ENCODE measurements around the gene DTNBP1. TPM values are rescaled to one million over a fixed set of nuclear protein-coding genes. Genes with fewer than 3 reads are reported as not detected.

The DTNBP1 gene
- total and polyA plus RNA-seq, 2 donors (not counting 3 experiments of a cell fraction or from before 2014, with no cell fraction given), result 24.3 to 28.9 TPM

GRCh38 chr6:15598273-15598798 is 64.5 kb downstream of the DTNBP1 start:
- Histone ChIP-seq H3K4me1 (ENCODE audit: control insufficient read depth, extremely low read depth, insufficient read depth, low read length) (no peaks in the 10 kb centered on the region), H3K79me2 (ENCODE audit: control insufficient read depth, insufficient read depth, low read length) (no peaks in the 10 kb centered on the region), H3K4me2 (ENCODE audit: insufficient read depth, low read length) (no peak overlapping the region), H3K36me3 (ENCODE audit: control insufficient read depth in 2 of 2, extremely low read depth in 1 of 2, insufficient read depth in 2 of 2, low read length in 2 of 2) (no peaks in the 10 kb centered on the region), H3K9me3 (replicated peaks; ENCODE audit: control insufficient read depth, insufficient read depth, low read length) (no peaks in the 10 kb centered on the region), H3K9ac (replicated peaks; ENCODE audit: extremely low read depth, insufficient read depth, low read length) (no peak overlapping the region), H3K9me1 (replicated peaks; ENCODE audit: control insufficient read depth, extremely low read depth, insufficient read depth, low read length) (no peaks in the 10 kb centered on the region), H3K27ac (ENCODE audit: insufficient read depth, low read depth, low read length) (no peak overlapping the region), H2AFZ (ENCODE audit: low read depth, low read length) (no peak overlapping the region), H3K4me3 (replicated peaks in 1 of 3; ENCODE audit: insufficient read depth in 1 of 3, low read depth in 1 of 3, low read length in 3 of 3) (no peak overlapping the region), H4K20me1 (replicated peaks; ENCODE audit: control insufficient read depth, extremely low read depth, insufficient read depth, low read length) (no peaks in the 10 kb centered on the region), H3K27me3 (ENCODE audit: control insufficient read depth in 2 of 2, insufficient read depth in 2 of 2, low read length in 2 of 2) (no peaks in the 10 kb centered on the region)
- TF ChIP-seq POLR2A (IDR thresholded peaks at IDR 0.05; ENCODE audit: low read depth, low read length), result no peak
- dilution Hi-C loops (cut with MboI; ENCODE audit: extremely low pct_ligation_motif_present, low sequenced_read_pairs), result no loop called here
- CTCF ChIA-PET, result interaction anchor here (1.2 kb wide), 1 partner anchor 54 kb away, joined by 3 read pairs; no protein-coding TSS in a partner anchor
- no TSS peak for BruUV-seq (replicated peaks)
- POLR2A ChIA-PET, result no interaction called here
- DNase-seq (ENCODE audit: low read depth, low spot score) (no peak), FAIRE-seq (no peak)
- intact Hi-C loops (cut with micrococcal nuclease), result no loop called here

GRCh38 chr6:15596186-15596896 is 66.5 kb downstream of the DTNBP1 start:
- H4K20me1 ChIP-seq (replicated peaks; ENCODE audit: control insufficient read depth, extremely low read depth, insufficient read depth, low read length), result no peaks in the 10 kb centered on the region
- no peaks in the 10 kb centered on the region for H3K36me3 ChIP-seq (ENCODE audit: control insufficient read depth in 2 of 2, extremely low read depth in 1 of 2, insufficient read depth in 2 of 2, low read length in 2 of 2)
- no peak overlapping the region for H3K27ac ChIP-seq (ENCODE audit: insufficient read depth, low read depth, low read length)
- H3K9me1 ChIP-seq (replicated peaks; ENCODE audit: control insufficient read depth, extremely low read depth, insufficient read depth, low read length), result no peaks in the 10 kb centered on the region
- no peaks in the 10 kb centered on the region for H3K9me3 ChIP-seq (replicated peaks; ENCODE audit: control insufficient read depth, insufficient read depth, low read length)
- dilution Hi-C loops (cut with MboI; ENCODE audit: extremely low pct_ligation_motif_present, low sequenced_read_pairs), result no loop called here
- no peak for FAIRE-seq
- ChIA-PET POLR2A (no interaction called here), CTCF (interaction anchor here (1.2 kb wide), 1 partner anchor 12 kb away, joined by 3 read pairs; no protein-coding TSS in a partner anchor)
- H3K9ac ChIP-seq (replicated peaks; ENCODE audit: extremely low read depth, insufficient read depth, low read length), result no peak overlapping the region
- no TSS peak for BruUV-seq (replicated peaks)
- no peak overlapping the region for H2AFZ ChIP-seq (ENCODE audit: low read depth, low read length)
- intact Hi-C loops (cut with micrococcal nuclease), result no loop called here
- no peak for DNase-seq (ENCODE audit: low read depth, low spot score)
- H3K4me3 ChIP-seq (replicated peaks in 1 of 3; ENCODE audit: insufficient read depth in 1 of 3, low read depth in 1 of 3, low read length in 3 of 3), result no peak overlapping the region
- H3K79me2 ChIP-seq (ENCODE audit: control insufficient read depth, insufficient read depth, low read length), result no peaks in the 10 kb centered on the region
- no peaks in the 10 kb centered on the region for H3K27me3 ChIP-seq (ENCODE audit: control insufficient read depth in 2 of 2, insufficient read depth in 2 of 2, low read length in 2 of 2)
- no peak for TF ChIP-seq EZH2 (IDR thresholded peaks at IDR 0.05; ENCODE audit: borderline replicate concordance, low read depth, low read length, severe bottlenecking)
- no peak for TF ChIP-seq MYC (IDR thresholded peaks at IDR 0.05; ENCODE audit: low read depth, low read length)
- no peak for TF ChIP-seq FOS (IDR thresholded peaks at IDR 0.05; ENCODE audit: borderline replicate concordance, insufficient read depth, low read length)
- no peak for TF ChIP-seq CTCF (IDR thresholded peaks at IDR 0.05; ENCODE audit: extremely low read depth in 1 of 2, insufficient read depth in 1 of 2, low read depth in 1 of 2, low read length in 2 of 2)
- TF ChIP-seq POLR2AphosphoS5 (IDR thresholded peaks at IDR 0.05; ENCODE audit: insufficient read depth, low read depth, low read length), result no peak
- TF ChIP-seq JUN (IDR thresholded peaks at IDR 0.05; ENCODE audit: borderline replicate concordance, insufficient read depth, insufficient read length, low read depth), result no peak
- no peak for TF ChIP-seq GATA2 (IDR thresholded peaks at IDR 0.05; ENCODE audit: insufficient read depth, insufficient read length, low read depth, low read length)
- TF ChIP-seq POLR2A (IDR thresholded peaks at IDR 0.05; ENCODE audit: low read depth, low read length), result no peak
- TF ChIP-seq, protein P1, sequence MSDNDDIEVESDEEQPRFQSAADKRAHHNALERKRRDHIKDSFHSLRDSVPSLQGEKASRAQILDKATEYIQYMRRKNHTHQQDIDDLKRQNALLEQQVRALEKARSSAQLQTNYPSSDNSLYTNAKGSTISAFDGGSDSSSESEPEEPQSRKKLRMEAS (IDR thresholded peaks at IDR 0.05; ENCODE audit: insufficient read depth, insufficient read length), result no peak
- no peak overlapping the region for H3K4me2 ChIP-seq (ENCODE audit: insufficient read depth, low read length)
- H3K4me1 ChIP-seq (ENCODE audit: control insufficient read depth, extremely low read depth, insufficient read depth, low read length), result no peaks in the 10 kb centered on the region
